Chondrocyte (in vitro differentiated cells): ENCODE measurements around the gene RBM39. TPM values are rescaled to one million over a fixed set of nuclear protein-coding genes. Genes with fewer than 3 reads are reported as not detected.

ENCODE experiments used
- DNase-seq: peaks from one replicate; pipeline ENCODE4 v3.0.0; 2021; ENCODE audit warnings: mixed read lengths, low spot score
- H3K27ac Mint-ChIP-seq: one replicate; pipeline ENCODE4 v1.8.0; 2021; ENCODE audit warnings: mild to moderate bottlenecking, moderate library complexity, mixed read lengths; ENCODE audit not compliant: unreplicated experiment
- H3K27me3 Mint-ChIP-seq: 2 replicates; pipeline ENCODE4 v1.8.0; 2021; ENCODE audit warnings: low read depth, mixed read lengths
- H3K36me3 Mint-ChIP-seq: 2 replicates; pipeline ENCODE4 v1.8.0; 2021; ENCODE audit warnings: low read depth, mixed read lengths
- H3K4me1 Mint-ChIP-seq: 2 replicates; pipeline ENCODE4 v1.8.0; 2021; ENCODE audit warnings: low read depth, mild to moderate bottlenecking, mixed read lengths
- H3K4me3 Mint-ChIP-seq: one replicate; pipeline ENCODE4 v1.8.0; 2021; ENCODE audit warnings: mild to moderate bottlenecking, moderate library complexity, mixed read lengths; ENCODE audit not compliant: unreplicated experiment
- H3K9me3 Mint-ChIP-seq: 2 replicates; pipeline ENCODE4 v1.8.0; 2021; ENCODE audit warnings: low read depth, mixed read lengths
- CTCF ChIP-seq: fragments of 200-600 bp; sonication (generic); IDR thresholded peaks from 2 replicates; pipeline ENCODE4 v1.5.0; 2021; ENCODE audit warnings: antibody characterized with exemption, mild to moderate bottlenecking, moderate library complexity
- total RNA-seq: library from RNA; stranded (reverse); gene quantifications from 3 replicates; pipeline ENCODE4 v1.2.1, GENCODE V29; 2021

Gene RBM39
- total RNA-seq, 1 donor from 2014 or later = 217 TPM

GRCh38 chr20:35657271-35657670, 84.8 kb downstream of the RBM39 start:
- Mint-ChIP-seq H3K36me3 (no peaks in the 10 kb centered on the region), H3K27ac (peak overlapping the region; percentile 3), H3K9me3 (no peaks in the 10 kb centered on the region), H3K4me3 (no peak overlapping the region), H3K27me3 (no peaks in the 10 kb centered on the region), H3K4me1 (peaks cover 41% of the 10 kb centered on the region)
- no peak for DNase-seq
- TF ChIP-seq CTCF = no peak

GRCh38 chr20:35654415-35654814, 87.6 kb downstream of the RBM39 start:
- Mint-ChIP-seq H3K9me3 (no peaks in the 10 kb centered on the region), H3K36me3 (no peaks in the 10 kb centered on the region), H3K4me3 (no peak overlapping the region), H3K27me3 (no peaks in the 10 kb centered on the region), H3K27ac (no peak overlapping the region), H3K4me1 (peaks cover 28% of the 10 kb centered on the region)
- DNase-seq = no peak
- no peak for TF ChIP-seq CTCF

GRCh38 chr20:35653893-35654292, 88.2 kb downstream of the RBM39 start:
- H3K9me3 Mint-ChIP-seq = no peaks in the 10 kb centered on the region
- no peaks in the 10 kb centered on the region for H3K27me3 Mint-ChIP-seq
- no peak overlapping the region for H3K4me3 Mint-ChIP-seq
- peaks cover 29% of the 10 kb centered on the region for H3K4me1 Mint-ChIP-seq
- DNase-seq = no peak
- no peak overlapping the region for H3K27ac Mint-ChIP-seq
- no peaks in the 10 kb centered on the region for H3K36me3 Mint-ChIP-seq
- TF ChIP-seq CTCF = no peak

Other genes with a start within 250 kb of the RBM39 start
- not detected in 3 replicates for gene C20orf173, start 212.6 kb downstream of the RBM39 start, total RNA-seq
- gene ERGIC3, start 200.2 kb downstream of the RBM39 start, total RNA-seq = 203 to 278 TPM (median 208 TPM) in 3 replicates
- gene SPAG4, start 126.4 kb downstream of the RBM39 start, total RNA-seq = 1.9 to 8.8 TPM (median 8.6 TPM) in 3 replicates
- 127 to 142 TPM (median 142 TPM) in 3 replicates for gene CPNE1, start 77.4 kb downstream of the RBM39 start, total RNA-seq
- gene RBM12, start 77.4 kb downstream of the RBM39 start, total RNA-seq = 59.0 to 66.5 TPM (median 63.8 TPM) in 3 replicates
- gene NFS1, start 42.9 kb downstream of the RBM39 start, total RNA-seq = 26.8 to 29.3 TPM (median 27.8 TPM) in 3 replicates
- gene ROMO1, start 42.9 kb downstream of the RBM39 start, total RNA-seq = 123 to 128 TPM (median 128 TPM) in 3 replicates
- 42.2 to 46.1 TPM (median 44.6 TPM) in 3 replicates for gene PHF20, start 29.8 kb upstream of the RBM39 start, total RNA-seq
- gene SCAND1, start 212.2 kb upstream of the RBM39 start, total RNA-seq = 54.4 to 58.1 TPM (median 54.5 TPM) in 3 replicates
- gene CNBD2, start 226.3 kb upstream of the RBM39 start, total RNA-seq = 1.6 to 4.8 TPM (median 3.3 TPM) in 3 replicates